HG03521 (cell line): ENCODE results near the gene INTS11.

Source experiments
- ATAC-seq: cut with Tn5 transposase; IDR thresholded peaks from one replicate; pipeline ENCODE4 v1.9.1; 2021; ENCODE audit warnings: mild to moderate bottlenecking, moderate library complexity; ENCODE audit not compliant: unreplicated experiment

The INTS11 gene

GRCh38 chr1:1314678-1315335 lies 9.7 kb downstream of the INTS11 start:
- ATAC-seq = no peak

GRCh38 chr1:1314237-1314586 lies 10.2 kb downstream of the INTS11 start:
- no peak for ATAC-seq

GRCh38 chr1:1313500-1314236 lies 10.8 kb downstream of the INTS11 start:
- no peak for ATAC-seq

- no peak for ATAC-seq
Observed at GRCh38 chr1:1312450-1313314, 11.8 kb downstream of the INTS11 start.

DNA sequence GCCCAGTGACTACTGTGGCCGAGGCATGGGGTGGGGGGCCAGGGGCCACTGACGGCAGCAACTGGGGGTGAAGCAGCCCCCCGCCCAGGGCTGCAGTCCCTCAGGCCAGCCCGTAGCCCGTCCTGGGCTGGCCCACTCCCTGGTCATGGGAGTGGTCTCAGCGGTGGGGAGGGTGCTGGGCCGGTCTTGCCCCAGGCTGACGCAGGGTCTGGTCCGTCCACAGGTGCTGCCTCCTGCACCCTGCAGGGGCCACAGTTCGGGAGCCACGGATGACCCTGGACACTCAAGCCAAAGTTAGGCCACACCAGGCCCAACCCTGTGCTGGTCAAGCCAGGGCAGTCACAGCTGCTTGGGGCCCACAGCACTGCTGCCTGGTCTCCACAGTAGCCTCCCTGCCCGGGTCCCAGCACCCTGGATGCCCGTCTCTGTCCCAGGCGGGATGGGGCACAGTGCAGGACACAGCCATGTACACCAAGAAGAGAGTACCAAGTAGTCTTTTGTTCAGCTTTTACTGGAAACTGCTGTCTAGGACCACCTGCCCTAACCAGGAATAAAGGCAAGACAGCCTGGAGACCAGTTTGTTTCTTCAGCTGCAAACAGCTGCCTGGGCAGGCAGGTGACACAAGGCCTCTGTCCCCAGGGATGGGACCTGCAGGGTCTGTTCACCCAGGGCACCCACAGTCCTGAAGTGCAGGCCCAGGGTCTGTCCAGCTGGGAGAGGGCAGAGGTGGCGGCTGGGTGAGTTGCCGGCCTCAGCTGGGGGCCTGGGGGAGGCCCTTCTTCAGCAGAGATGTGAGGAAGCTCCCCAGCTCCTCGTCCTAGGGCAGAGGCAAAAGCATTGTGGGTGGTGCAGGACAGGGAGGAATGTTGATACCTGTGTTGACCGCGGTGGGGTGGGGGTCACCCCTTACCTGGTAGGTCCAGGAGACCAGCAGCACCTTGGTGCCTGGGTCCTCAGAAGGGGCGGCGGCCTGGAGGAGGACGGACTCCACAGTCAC lies 13.1 kb downstream of the INTS11 start:
- ATAC-seq = no peak

DNA sequence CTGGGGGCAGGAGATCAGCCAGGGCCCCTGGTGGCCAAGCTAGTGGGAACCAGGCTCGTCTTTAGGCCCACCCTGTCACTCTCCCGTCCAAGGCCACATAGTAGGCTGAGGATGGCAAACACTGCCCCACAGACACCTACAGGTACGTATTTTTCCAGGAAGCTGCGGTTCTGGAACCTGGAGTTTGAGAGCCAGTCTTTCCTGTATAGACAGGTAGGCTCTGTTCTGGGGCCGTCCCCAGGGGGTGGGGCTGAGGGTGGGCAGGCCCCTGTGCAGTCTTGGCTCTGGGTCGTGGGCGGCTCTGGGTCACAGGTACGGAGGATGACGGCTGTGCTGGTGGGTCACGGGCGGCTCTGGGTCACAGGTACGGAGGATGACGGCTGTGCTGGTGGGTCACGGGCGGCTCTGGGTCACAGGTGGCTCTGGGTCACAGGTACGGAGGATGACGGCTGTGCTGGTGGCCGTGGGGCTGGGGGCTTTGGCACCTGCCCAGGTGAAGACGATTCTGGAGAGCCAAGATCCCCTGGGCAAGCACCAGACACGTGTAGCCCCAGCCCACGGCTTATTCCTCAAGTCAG lies 13.9 kb downstream of the INTS11 start:
- ATAC-seq = no peak

DNA sequence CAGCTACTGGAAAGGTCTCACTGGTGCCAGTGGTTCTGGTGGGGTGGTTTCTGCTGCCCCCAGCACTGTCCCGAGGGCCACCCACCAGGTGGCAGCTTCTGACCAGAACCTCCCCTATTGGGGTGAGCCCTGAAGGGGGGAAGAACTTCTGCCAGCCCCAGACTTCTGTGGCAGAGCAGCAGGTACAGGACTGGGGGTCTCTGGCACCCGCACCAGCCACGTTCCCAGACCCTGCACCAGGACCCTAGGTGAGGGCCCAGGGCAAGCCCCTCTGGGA lies 14.4 kb downstream of the INTS11 start:
- ATAC-seq = no peak

DNA sequence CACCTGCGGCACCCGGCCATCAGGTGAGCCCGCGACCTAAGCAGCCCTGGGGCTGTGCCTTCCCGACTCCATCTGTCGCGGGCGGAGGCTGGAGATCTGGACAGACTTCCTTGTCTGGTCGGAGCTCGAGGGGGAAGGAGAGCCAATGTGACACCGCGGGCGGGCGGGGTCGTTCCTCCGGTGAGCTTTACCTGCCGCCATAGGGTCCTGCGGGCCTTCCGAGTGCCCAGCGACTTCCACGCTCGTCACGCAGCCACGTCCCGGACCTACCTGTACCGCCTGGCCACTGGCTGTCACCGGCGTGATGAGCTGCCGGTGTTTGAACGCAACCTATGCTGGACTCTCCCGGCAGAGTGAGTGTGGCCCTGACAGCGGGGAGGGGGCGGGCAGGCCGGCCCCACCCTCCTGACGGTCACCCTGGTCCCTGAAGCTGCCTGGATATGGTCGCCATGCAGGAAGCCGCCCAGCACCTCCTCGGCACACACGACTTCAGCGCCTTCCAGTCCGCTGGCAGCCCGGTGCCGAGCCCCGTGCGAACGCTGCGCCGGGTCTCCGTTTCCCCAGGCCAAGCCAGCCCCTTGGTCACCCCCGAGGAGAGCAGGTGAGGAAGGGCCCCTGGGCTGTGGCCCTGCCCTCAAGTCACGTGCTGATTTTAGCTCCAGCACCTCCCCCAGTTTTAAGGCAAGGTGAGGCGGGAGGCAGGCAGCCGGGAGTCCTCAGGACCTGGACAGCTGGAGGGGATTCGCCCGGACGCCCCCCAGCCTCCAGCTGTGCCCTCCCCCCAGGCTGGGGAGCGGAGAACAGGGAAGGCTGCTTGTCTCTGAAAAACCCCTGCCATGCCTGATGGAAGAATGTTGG lies 15.0 kb downstream of the INTS11 start:
- ATAC-seq = no peak

DNA sequence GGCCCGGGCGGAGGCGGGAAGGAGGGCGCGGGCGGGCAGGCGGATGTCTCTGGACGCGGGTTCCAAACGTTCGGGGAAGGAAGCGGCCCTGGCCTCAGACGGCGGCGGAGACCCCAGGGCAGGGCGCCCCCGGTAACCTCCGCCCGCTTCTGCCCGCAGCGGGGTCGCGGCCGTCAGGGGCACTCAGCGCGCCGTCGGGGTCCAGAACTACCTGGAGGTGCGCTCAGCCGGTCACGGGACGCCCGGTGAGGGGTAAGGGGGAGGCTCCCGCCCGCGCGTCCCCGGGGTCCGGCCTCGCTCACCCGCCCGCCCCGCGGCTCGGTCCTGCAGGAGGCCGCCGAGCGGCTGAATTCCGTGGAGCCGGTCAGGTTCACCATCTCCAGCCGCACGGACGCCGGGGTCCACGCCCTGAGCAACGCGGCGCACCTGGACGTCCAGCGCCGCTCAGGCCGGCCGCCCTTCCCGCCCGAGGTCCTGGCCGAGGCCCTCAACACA lies 15.7 kb downstream of the INTS11 start:
- ATAC-seq = no peak

GRCh38 chr1:1307923-1308755 lies 16.3 kb downstream of the INTS11 start, which contains the start of the genes ACAP3 and PUSL1:
Gene ACAP3 (minus strand): TSS chr1:1307930. CDS start chr1:1307815, 115 bp downstream.
Gene PUSL1 (plus strand): TSS chr1:1308597. CDS start chr1:1308644, 47 bp downstream.
- peak; percentile 64 for ATAC-seq

DNA sequence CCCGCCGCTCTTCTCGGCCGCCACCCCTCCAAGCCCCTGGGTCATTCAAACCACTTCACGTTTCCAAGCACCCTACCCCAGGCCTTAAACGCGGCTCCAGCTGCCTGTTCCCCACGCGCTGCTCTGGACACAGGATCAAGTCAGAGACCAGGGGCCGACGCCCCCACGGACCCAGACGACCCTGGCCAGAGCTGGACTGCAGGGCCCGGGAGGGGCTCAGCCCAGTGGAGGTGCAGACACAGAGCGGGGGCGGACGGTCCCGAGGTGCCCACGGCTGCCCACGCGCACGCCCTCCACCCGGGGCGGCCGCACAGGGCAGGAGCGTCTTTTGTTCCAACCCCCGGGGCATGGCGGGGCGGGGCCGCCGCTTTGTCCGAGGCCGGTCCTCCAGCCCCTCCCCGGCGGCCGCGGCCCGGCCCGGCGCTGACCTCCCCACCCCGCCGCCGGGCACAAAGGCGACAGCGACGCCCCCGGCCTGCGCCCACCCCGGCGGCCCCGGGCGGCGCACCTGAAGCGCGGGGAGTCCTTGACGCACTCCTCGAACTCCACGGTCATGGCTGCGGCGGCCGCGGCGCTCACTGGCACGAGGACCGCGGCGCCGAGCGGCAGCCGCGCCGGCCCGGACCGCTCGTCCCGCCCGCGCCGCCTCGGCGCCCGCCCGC lies 17.1 kb downstream of the INTS11 start:
- peak; percentile 2 for ATAC-seq

DNA sequence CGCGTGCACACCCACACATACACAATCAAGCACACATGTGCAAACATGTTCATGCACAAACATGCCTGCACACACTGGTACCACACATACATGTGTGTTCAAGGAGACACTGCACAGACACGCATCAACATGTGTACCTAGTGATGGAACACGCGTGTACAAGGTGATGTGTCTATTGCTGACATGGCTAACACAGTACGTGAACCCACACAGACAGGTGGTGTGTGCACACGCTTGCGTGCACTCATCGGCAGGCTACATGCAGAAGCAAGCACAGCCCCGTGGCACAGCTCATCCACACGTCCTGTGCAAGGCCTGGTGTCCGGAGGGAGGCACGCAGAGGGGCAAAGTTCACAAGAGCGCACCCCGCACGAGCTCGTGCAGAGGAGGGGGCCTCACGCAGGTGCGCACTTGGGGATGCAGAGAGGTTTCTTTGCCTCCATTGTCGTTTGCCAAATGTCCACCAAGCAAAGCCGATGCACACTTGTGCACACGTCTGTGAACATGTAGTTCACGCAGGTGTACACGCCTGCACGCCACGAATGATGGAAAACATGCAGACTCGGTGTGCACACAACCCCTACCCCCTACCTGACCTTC lies 17.7 kb downstream of the INTS11 start:
- ATAC-seq = no peak

- ATAC-seq = no peak
Observed at GRCh38 chr1:1306070-1306660, 18.3 kb downstream of the INTS11 start.

- no peak for ATAC-seq
Observed at GRCh38 chr1:1305300-1306069, 19.0 kb downstream of the INTS11 start.

DNA sequence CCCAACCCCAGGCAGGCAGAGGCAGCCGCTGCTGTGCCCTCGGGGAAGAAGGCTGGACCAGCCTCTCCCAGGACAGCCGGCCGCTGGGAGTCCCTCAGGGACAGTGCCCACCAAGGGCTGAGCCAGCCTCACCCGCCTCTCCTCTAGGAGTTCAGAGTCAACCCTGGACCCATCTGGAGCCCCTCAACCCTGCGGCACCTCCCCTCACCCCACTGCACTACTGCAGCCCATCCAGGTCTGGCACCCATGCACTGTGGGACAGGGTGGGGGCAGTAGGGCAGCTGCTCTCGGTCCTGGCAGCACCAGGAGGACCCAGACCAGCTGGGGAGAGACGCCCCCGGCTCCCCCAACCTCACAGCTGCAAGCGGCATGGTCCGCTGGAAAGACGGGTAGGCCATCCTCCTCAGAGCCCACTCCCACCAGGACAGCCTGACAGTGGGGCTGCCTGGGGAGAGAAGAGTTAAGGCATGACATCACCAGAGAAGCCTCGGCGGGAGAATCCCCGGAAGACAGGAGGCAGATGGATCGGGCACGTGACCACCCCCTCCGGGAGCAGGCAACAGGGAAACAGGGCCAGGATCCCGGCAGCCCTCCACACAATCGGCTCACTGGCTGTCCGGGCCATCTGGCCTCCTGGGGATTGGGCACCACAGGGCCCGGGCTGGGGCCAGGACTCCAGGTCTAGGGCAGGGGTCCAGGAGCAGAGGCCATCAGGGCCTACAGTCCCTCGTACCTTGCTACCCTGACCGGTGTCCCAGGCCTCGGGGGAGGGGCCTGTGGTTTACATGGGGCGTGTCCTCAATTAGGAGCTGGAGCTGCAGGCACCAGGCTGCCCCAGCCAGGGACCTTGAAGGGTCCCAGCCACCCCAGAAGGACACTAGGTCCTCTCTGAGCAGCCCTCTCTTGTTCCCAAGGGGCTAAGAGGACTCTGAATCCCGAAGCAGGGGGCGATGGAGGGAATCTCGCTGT lies 19.8 kb downstream of the INTS11 start:
- no peak for ATAC-seq
